ENCODE data around the gene SLN. TPM values are rescaled to one million over a fixed set of nuclear protein-coding genes. Genes with fewer than 3 reads are reported as not detected.

SLN gene
- total RNA-seq, 1 donor from 2014 or later = not detected

DNA sequence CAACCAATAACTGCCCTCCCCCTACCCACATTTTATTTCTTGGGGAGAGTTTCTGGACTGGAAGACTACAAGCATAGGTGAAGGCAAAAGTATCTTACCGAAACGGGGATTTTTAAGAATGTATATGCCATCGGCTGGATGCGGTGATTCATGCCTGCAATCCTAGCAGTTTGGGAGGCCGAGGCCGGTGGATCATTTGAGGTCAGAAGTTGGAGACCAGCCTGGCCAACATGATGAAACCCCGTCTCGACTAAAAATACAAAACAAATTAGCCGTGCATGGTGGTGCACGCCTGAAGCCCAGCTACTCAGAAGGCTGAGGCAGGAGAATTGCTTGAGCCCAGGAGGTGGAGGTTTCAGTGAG lies 20.8 kb upstream of the SLN start:
- POLR2A ChIA-PET = no interaction called here
- H3K4me3 Mint-ChIP-seq = no peak overlapping the region
- H3K9me3 Mint-ChIP-seq = no peaks in the 10 kb centered on the region
- TF ChIP-seq CTCF (IDR thresholded peaks at IDR 0.05) = no peak
- ATAC-seq (ENCODE audit: low read depth) (no peak), DNase-seq (no peak)
- intact Hi-C loops (cut with micrococcal nuclease) = no loop called here
- no peaks in the 10 kb centered on the region for H3K36me3 Mint-ChIP-seq (ENCODE audit: low read depth)
- no peak overlapping the region for H3K27ac Mint-ChIP-seq
- H3K27me3 Mint-ChIP-seq = peaks cover 18% of the 10 kb centered on the region
- H3K4me1 Mint-ChIP-seq = no peaks in the 10 kb centered on the region
- CTCF ChIA-PET = no interaction called here

GRCh38 chr11:107731941-107732688 lies 20.3 kb upstream of the SLN start:
- CTCF ChIA-PET = no interaction called here
- H3K36me3 Mint-ChIP-seq (ENCODE audit: low read depth) = no peaks in the 10 kb centered on the region
- H3K9me3 Mint-ChIP-seq = no peaks in the 10 kb centered on the region
- no peaks in the 10 kb centered on the region for H3K4me1 Mint-ChIP-seq
- intact Hi-C loops (cut with micrococcal nuclease) = no loop called here
- ATAC-seq (ENCODE audit: low read depth) (no peak), DNase-seq (no peak)
- H3K27me3 Mint-ChIP-seq = peaks cover 20% of the 10 kb centered on the region
- H3K4me3 Mint-ChIP-seq = no peak overlapping the region
- no peak overlapping the region for H3K27ac Mint-ChIP-seq
- POLR2A ChIA-PET = no interaction called here
- no peak for TF ChIP-seq CTCF (IDR thresholded peaks at IDR 0.05)

DNA sequence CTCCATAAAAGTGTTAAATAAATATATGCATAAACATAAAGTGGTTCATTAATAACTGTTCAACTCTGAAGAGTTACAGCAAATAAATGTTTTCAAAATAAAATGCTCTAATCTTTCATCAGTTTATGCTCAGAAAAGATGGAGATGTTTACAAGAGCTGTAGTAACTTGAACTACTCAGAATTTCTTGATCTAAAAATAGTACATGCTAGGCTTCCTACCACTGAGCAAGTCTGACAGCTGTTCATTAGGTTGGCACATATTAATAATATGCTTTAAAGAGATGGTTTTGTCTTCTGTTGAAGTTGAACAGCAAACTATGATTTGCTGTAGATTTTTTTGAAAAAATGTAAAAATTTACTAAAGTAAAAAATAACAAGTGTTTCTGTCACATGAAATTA lies 10.8 kb upstream of the SLN start:
- Mint-ChIP-seq H3K36me3 (ENCODE audit: low read depth) (no peaks in the 10 kb centered on the region), H3K27me3 (peaks cover 10% of the 10 kb centered on the region), H3K4me1 (no peaks in the 10 kb centered on the region), H3K27ac (no peak overlapping the region), H3K9me3 (no peaks in the 10 kb centered on the region), H3K4me3 (no peak overlapping the region)
- no peak for ATAC-seq (ENCODE audit: low read depth)
- ChIA-PET POLR2A (no interaction called here), CTCF (no interaction called here)
- intact Hi-C loops (cut with micrococcal nuclease) = no loop called here
- TF ChIP-seq CTCF (IDR thresholded peaks at IDR 0.05) = no peak
- no peak for DNase-seq

DNA sequence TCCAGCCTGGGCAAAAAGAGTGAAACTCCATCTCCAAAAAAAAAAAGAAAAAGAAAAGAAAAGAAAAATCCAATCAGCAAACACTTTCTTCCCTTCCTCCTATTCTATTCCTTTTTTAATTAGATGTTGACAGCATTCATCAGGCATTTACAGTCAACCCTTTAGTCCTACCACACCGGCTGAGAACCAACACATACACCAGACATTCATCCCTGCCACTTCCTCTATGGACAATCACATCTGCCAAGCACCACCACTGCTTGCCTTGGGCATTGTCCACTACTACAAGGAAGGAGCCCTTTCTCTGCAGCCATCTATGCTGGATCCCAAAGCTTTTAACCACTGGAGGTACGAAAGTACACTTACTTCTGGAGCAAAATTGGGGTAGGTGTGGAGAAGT lies 9.4 kb upstream of the SLN start:
- DNase-seq = no peak

DNA sequence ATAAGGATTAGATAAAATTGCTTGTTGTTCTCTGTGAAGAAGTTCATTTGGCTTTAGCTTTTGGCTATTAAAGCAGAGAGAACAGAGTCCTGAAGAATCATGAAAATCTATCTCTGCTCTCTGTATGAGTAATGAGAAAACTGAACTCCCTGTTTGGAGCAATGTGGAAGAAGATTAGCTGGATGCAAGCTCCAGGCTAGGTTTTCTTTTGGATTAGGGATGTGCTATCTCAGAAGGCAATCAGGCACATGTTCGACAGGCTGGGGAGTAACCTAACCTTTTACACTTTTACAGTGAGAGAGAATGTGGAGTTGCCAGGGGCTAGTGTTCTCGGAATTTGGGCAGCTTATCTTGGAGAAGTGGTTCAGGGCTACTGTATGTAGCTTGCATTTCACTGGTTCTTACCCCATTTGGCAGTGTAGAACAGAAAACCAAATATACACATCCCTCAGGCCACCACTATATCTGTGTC lies 8.5 kb upstream of the SLN start:
- ChIA-PET CTCF (no interaction called here), POLR2A (no interaction called here)
- no peak for ATAC-seq (ENCODE audit: low read depth)
- Mint-ChIP-seq H3K9me3 (no peaks in the 10 kb centered on the region), H3K27me3 (peaks cover 6% of the 10 kb centered on the region), H3K4me1 (no peaks in the 10 kb centered on the region), H3K27ac (no peak overlapping the region), H3K36me3 (ENCODE audit: low read depth) (no peaks in the 10 kb centered on the region), H3K4me3 (no peak overlapping the region)
- TF ChIP-seq CTCF (IDR thresholded peaks at IDR 0.05) = no peak
- DNase-seq = no peak
- intact Hi-C loops (cut with micrococcal nuclease) = no loop called here

More for the DNA sequence above, 9.4 kb upstream of the SLN start:
- CTCF ChIA-PET = no interaction called here
- Mint-ChIP-seq H3K4me3 (no peak overlapping the region), H3K27ac (no peak overlapping the region), H3K9me3 (no peaks in the 10 kb centered on the region), H3K36me3 (ENCODE audit: low read depth) (no peaks in the 10 kb centered on the region), H3K27me3 (peaks cover 5% of the 10 kb centered on the region), H3K4me1 (no peaks in the 10 kb centered on the region)
- intact Hi-C loops (cut with micrococcal nuclease) = no loop called here
- ATAC-seq (ENCODE audit: low read depth) = no peak
- TF ChIP-seq CTCF (IDR thresholded peaks at IDR 0.05) = no peak
- POLR2A ChIA-PET = no interaction called here

Measured in activated B cell treated with CpG ODN at 0.5 μM for 24 hours (primary cell).